IMR-90 (cell line): ENCODE data around the gene SLC25A52. TPM values are rescaled to one million over a fixed set of nuclear protein-coding genes. Genes with fewer than 3 reads are reported as not detected.
"Not testable (repeated sequence)": the region's sequence is repeated elsewhere in the genome, so short reads cannot be mapped to it uniquely, and the experiment has no call there.

Experiments
- ATAC-seq: fragments of 200-7000 bp; cut with Tn5 transposase; 2 replicates; pipeline ENCODE4 v1.9.1; 2020; ENCODE audit warnings: low read depth, mild to moderate bottlenecking, moderate library complexity
- BruUV-seq: library from RNA; stranded (reverse); fragments of 400-500 nt; replicated peaks from 2 replicates; lab custom pipeline; 2021; lab: Mats Ljungman, UMichigan
- CTCF ChIA-PET: fragments of 300-600 bp; formaldehyde crosslinking; extraction: SDS; loops from one replicate; lab custom pipeline; 2021; ENCODE audit warnings: antibody characterized with exemption; lab: Yijun Ruan, JAX
- POLR2A ChIA-PET: fragments of 300-600 bp; sonication (Branson Sonifier 250); formaldehyde crosslinking; loops from one replicate; lab custom pipeline; 2022; ENCODE audit warnings: antibody characterized with exemption; ENCODE audit not compliant: unreplicated experiment; lab: Charles Lee
- DNase-seq: peaks from one replicate; pipeline ENCODE4 v3.0.0; 2013
- H2AFZ ChIP-seq: replicated peaks from 2 replicates; pipeline ENCODE3; 2013; ENCODE audit warnings: low read length, mild to moderate bottlenecking; ENCODE audit not compliant: poor library complexity
- H2AK5ac ChIP-seq: 2 replicates; pipeline ENCODE4 v1.6.1; 2013; ENCODE audit warnings: low read depth, low read length, inconsistent platforms
- H2AK9ac ChIP-seq: replicated peaks from 2 replicates; pipeline ENCODE3; 2013; ENCODE audit warnings: mild to moderate bottlenecking, low read depth, low read length, moderate library complexity; ENCODE audit not compliant: poor library complexity
- H2BK120ac ChIP-seq: 2 replicates; pipeline ENCODE4 v1.6.1; 2013; ENCODE audit warnings: low read depth, low read length, inconsistent platforms
- H2BK15ac ChIP-seq: 3 replicates; pipeline ENCODE4 v1.6.1; 2013; ENCODE audit warnings: low read depth, low read length, inconsistent platforms
- H2BK20ac ChIP-seq: 2 replicates; pipeline ENCODE4 v1.6.1; 2013; ENCODE audit warnings: low read depth, mild to moderate bottlenecking, inconsistent platforms, low read length, moderate library complexity
- H2BK5ac ChIP-seq: 2 replicates; pipeline ENCODE4 v1.6.1; 2013; ENCODE audit warnings: mild to moderate bottlenecking, low read depth, low read length, inconsistent platforms; ENCODE audit not compliant: poor library complexity, severe bottlenecking
- H3K14ac ChIP-seq: replicated peaks from 2 replicates; pipeline ENCODE4 v1.6.1; 2013; ENCODE audit warnings: low read depth, low read length, inconsistent platforms
- H3K18ac ChIP-seq: 2 replicates; pipeline ENCODE4 v1.6.1; 2013; ENCODE audit warnings: low read depth, low read length, control low read depth
- H3K23ac ChIP-seq: 2 replicates; pipeline ENCODE4 v1.6.1; 2013; ENCODE audit warnings: low read depth, low read length, inconsistent platforms
- H3K27ac ChIP-seq: 2 replicates; pipeline ENCODE4 v1.5.1; 2013; ENCODE audit warnings: mild to moderate bottlenecking, control low read depth, low read length; ENCODE audit not compliant: insufficient read depth
- H3K27me3 ChIP-seq: 2 replicates; pipeline ENCODE4 v1.6.1; 2013; ENCODE audit warnings: low read length; ENCODE audit not compliant: control insufficient read depth, insufficient read depth
- H3K36me3 ChIP-seq: 2 replicates; pipeline ENCODE4 v1.6.1; 2013; ENCODE audit warnings: low read length, mixed read lengths; ENCODE audit not compliant: control insufficient read depth, insufficient read depth
- H3K4ac ChIP-seq: 2 replicates; pipeline ENCODE4 v1.6.1; 2013; ENCODE audit warnings: low read depth, low read length, inconsistent platforms
- H3K4me1 ChIP-seq: 2 replicates; pipeline ENCODE4 v1.6.1; 2013; ENCODE audit warnings: low read length, mixed read lengths; ENCODE audit not compliant: control insufficient read depth, insufficient read depth
- H3K4me2 ChIP-seq: 2 replicates; pipeline ENCODE4 v1.6.1; 2013; ENCODE audit warnings: low read depth, mild to moderate bottlenecking, control low read depth, low read length, moderate library complexity
- H3K4me3 ChIP-seq: 2 replicates; pipeline ENCODE4 v1.5.1; 2013; ENCODE audit warnings: low read depth, mild to moderate bottlenecking, control low read depth, low read length, moderate library complexity; ENCODE audit not compliant: insufficient read depth
- H3K56ac ChIP-seq: 2 replicates; pipeline ENCODE4 v1.6.1; 2013; ENCODE audit warnings: low read length, inconsistent platforms; ENCODE audit not compliant: insufficient read depth; ENCODE audit errors: extremely low read depth
- H3K79me1 ChIP-seq, 2 experiments: 2 replicates each; pipeline ENCODE4 v1.6.1; 2013; ENCODE audit warnings: low read length in 2 of 2, inconsistent platforms in 1 of 2, low read depth in 1 of 2
- H3K9ac ChIP-seq: 2 replicates; pipeline ENCODE4 v1.6.1; 2013; ENCODE audit warnings: low read depth, low read length, control low read depth
- H3K9me1 ChIP-seq: 2 replicates; pipeline ENCODE4 v1.6.1; 2013; ENCODE audit warnings: low read length, inconsistent platforms; ENCODE audit not compliant: insufficient read depth
- H3K9me3 ChIP-seq: 2 replicates; pipeline ENCODE4 v1.6.1; 2013; ENCODE audit warnings: low read length; ENCODE audit not compliant: control insufficient read depth, insufficient read depth
- H4K20me1 ChIP-seq: 2 replicates; pipeline ENCODE4 v1.6.1; 2013; ENCODE audit warnings: low read length, inconsistent platforms; ENCODE audit not compliant: insufficient read depth
- H4K5ac ChIP-seq: 2 replicates; pipeline ENCODE4 v1.6.1; 2013; ENCODE audit warnings: mild to moderate bottlenecking, low read depth, low read length, control low read depth
- H4K8ac ChIP-seq, 2 experiments: 2 replicates each; pipeline ENCODE4 v1.6.1; 2013; ENCODE audit warnings: low read depth in 2 of 2, low read length in 2 of 2, control low read depth in 1 of 2, inconsistent platforms in 1 of 2
- H4K91ac ChIP-seq: 2 replicates; pipeline ENCODE4 v1.6.1; 2013; ENCODE audit warnings: low read depth, low read length, inconsistent platforms; ENCODE audit not compliant: insufficient read depth
- CEBPB ChIP-seq: IDR thresholded peaks from 2 replicates; pipeline ENCODE4 v1.6.1; 2012; ENCODE audit warnings: low read depth, low read length, improper control_type of control experiment
- MXI1 ChIP-seq: IDR thresholded peaks from 2 replicates; pipeline ENCODE4 v1.6.1; 2012; ENCODE audit warnings: low read depth, mild to moderate bottlenecking, low read length, moderate library complexity, borderline replicate concordance
- NFE2L2 ChIP-seq: fragments of 150-350 bp; IDR thresholded peaks from 2 replicates; pipeline ENCODE4 v1.6.1; 2016; ENCODE audit warnings: low read depth, mild to moderate bottlenecking, low read length
- RAD21 ChIP-seq: IDR thresholded peaks from 2 replicates; pipeline ENCODE4 v1.6.1; 2012; ENCODE audit warnings: low read length, improper control_type of control experiment
- RCOR1 ChIP-seq: IDR thresholded peaks from 2 replicates; pipeline ENCODE4 v1.6.1; 2012; ENCODE audit warnings: mild to moderate bottlenecking, low read length, improper control_type of control experiment; ENCODE audit not compliant: insufficient replicate concordance
- WGBS, 2 experiments: methylation state at CpG; one replicate each; pipeline versions ENCODE4 v1.1.5 to v1.1.7; 2013; ENCODE audit warnings: missing lambda C conversion rate in 2 of 2; ENCODE audit not compliant: insufficient read length in 1 of 2; ENCODE audit errors: extremely low coverage in 2 of 2; 5-methylcytosine and 5-hydroxymethylcytosine counted together
- dilution Hi-C: fragments of 300-500 bp; cut with HindIII; formaldehyde crosslinking; loops from one replicate; pipeline ENCODE4 v1.14.3; 2018; ENCODE audit warnings: low sequenced_read_pairs; ENCODE audit not compliant: unreplicated experiment
- in situ Hi-C: fragments of 300-500 bp; cut with MboI; formaldehyde crosslinking; loops from 3 replicates; pipeline ENCODE4 v1.14.3; 2019; ENCODE audit warnings: low sequenced_read_pairs, inconsistent platforms, mixed read lengths
- intact Hi-C: fragments of 100-400 bp; cut with micrococcal nuclease; formaldehyde crosslinking; loops from 2 replicates; pipeline ENCODE4 v1.10.0; 2022
- polyA plus RNA-seq, 3 experiments: library from polyadenylated mRNA; depleted of rRNA; stranded (reverse); fragments of >200 nt; gene quantifications; 2 replicates each; pipeline ENCODE4 v1.2.3, GENCODE V29; 2012; ENCODE audit warnings: low replicate concordance in 1 of 3
- total RNA-seq: library from RNA; depleted of rRNA; stranded (reverse); fragments of >200 nt; gene quantifications from 2 replicates; pipeline ENCODE4 v1.2.3, GENCODE V29; 2012

The SLC25A52 gene
- total and polyA plus RNA-seq, 2 of the 4 experiments (the other 2 are of a cell fraction): not detected

DNA sequence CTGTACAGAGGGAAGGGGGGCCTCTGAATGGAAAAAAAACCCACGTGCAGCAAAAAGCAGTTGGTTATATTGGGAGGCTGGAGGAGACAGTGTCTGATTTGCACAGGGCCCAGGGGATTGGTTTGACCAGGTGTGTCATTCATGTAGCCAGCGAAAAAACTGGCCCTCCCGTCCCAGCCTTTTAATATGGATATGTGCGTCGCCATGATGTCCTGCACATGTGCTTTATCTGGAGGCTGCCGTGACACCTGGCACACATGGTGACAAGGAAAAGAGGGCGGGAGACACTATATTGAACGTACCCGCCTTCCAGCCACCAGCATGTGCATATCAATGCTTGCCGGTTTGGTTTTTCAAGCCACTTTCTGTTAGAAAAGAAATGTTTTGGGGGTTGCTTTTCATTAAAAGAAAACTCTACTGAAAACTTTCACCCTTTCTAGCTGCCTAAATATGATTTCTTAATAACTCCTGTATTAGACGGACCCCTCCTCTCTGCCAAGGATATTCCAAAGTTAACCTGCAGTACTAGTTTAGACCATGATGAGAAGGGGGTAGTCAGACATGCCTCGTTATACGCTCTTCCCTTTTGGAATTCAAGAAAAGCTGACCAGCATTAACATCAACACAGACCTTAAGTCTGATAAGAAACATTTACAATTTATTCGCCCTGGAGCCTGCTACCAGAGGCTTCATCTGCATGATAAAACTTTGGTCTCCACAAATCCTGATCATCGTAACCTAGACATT, 16.2 kb downstream of the SLC25A52 start:
- Histone ChIP-seq H2AFZ (no peak overlapping the region), H3K14ac (no peak overlapping the region), H4K20me1 (no peaks in the 10 kb centered on the region), H3K18ac (no peak overlapping the region), H3K79me1 (no peaks in the 10 kb centered on the region), H2AK5ac (no peak overlapping the region), H3K9ac (no peak overlapping the region), H3K4me1 (no peaks in the 10 kb centered on the region), H3K27me3 (no peaks in the 10 kb centered on the region), H3K4me3 (no peak overlapping the region), H3K36me3 (no peaks in the 10 kb centered on the region), H3K23ac (no peak overlapping the region), H2BK5ac (no peak overlapping the region), H3K56ac (no peak overlapping the region), H4K91ac (no peak overlapping the region), H3K4me2 (no peak overlapping the region), H2AK9ac (no peak overlapping the region), H2BK120ac (no peak overlapping the region), H3K27ac (no peak overlapping the region), H2BK20ac (no peak overlapping the region), H2BK15ac (no peak overlapping the region), H4K5ac (no peak overlapping the region), H3K9me3 (no peaks in the 10 kb centered on the region), H3K4ac (no peak overlapping the region), H3K9me1 (no peaks in the 10 kb centered on the region), H4K8ac (no peak overlapping the region)
- ChIA-PET CTCF (no interaction called here), POLR2A (no interaction called here)
- BruUV-seq: no TSS peak
- WGBS, 2 experiments: 62% methylated on average over 3 of the region's 15 CpGs; no CpG with 5 or more reads in 1 of the 2 experiments
- intact Hi-C loops (no loop called here), dilution Hi-C loops (no loop called here), in situ Hi-C loops (no loop called here)
- ATAC-seq (no peak), DNase-seq (no peak)
- no peak for TF ChIP-seq MXI1
- no peak for TF ChIP-seq CEBPB
- TF ChIP-seq NFE2L2: no peak
- TF ChIP-seq RAD21: no peak
- TF ChIP-seq RCOR1: no peak

GRCh38 chr18:31743600-31743999, 17.1 kb downstream of the SLC25A52 start:
- H3K9me1 ChIP-seq, CTCF ChIA-PET, H3K27ac ChIP-seq, H3K4me1 ChIP-seq, H3K4me2 ChIP-seq, H3K27me3 ChIP-seq, H4K8ac ChIP-seq, POLR2A ChIA-PET, H2AK9ac ChIP-seq, H3K79me1 ChIP-seq, in situ Hi-C loops, H2BK15ac ChIP-seq, H3K23ac ChIP-seq, H3K14ac ChIP-seq, BruUV-seq, H2BK5ac ChIP-seq, H3K4ac ChIP-seq, intact Hi-C loops, H3K56ac ChIP-seq, H2AFZ ChIP-seq, ATAC-seq, H3K9ac ChIP-seq, H2BK120ac ChIP-seq, H3K18ac ChIP-seq, H2BK20ac ChIP-seq, H4K91ac ChIP-seq, H3K9me3 ChIP-seq, H3K4me3 ChIP-seq, H4K5ac ChIP-seq, dilution Hi-C loops, DNase-seq, H3K36me3 ChIP-seq, H4K20me1 ChIP-seq, H2AK5ac ChIP-seq: not testable (repeated sequence)
- WGBS, 2 experiments: no CpG with 5 or more reads among the region's 5 CpGs
